HCT116 (cell line): ENCODE data around the gene NUDT14.

Experiments
- EGR1 ChIP-seq: IDR thresholded peaks from 2 replicates; pipeline ENCODE4 v1.6.1; 2012; ENCODE audit warnings: low read depth
- EZH2phosphoT487 ChIP-seq: fragments of 200-600 bp; IDR thresholded peaks from 2 replicates; pipeline ENCODE4 v1.6.1; 2018; ENCODE audit warnings: antibody characterized with exemption, borderline replicate concordance
- MAX ChIP-seq: IDR thresholded peaks from 2 replicates; pipeline ENCODE4 v1.6.1; 2012
- POLR2A ChIP-seq: IDR thresholded peaks from 2 replicates; pipeline ENCODE4 v1.7.0; 2011; ENCODE audit warnings: borderline replicate concordance; ENCODE audit not compliant: insufficient read depth, insufficient read length; ENCODE audit errors: extremely low read depth
- REST ChIP-seq: IDR thresholded peaks from 2 replicates; pipeline ENCODE4 v1.6.1; 2012; ENCODE audit warnings: low read depth
- SIN3A ChIP-seq: IDR thresholded peaks from 2 replicates; pipeline ENCODE4 v1.6.1; 2012; ENCODE audit warnings: low read depth
- YY1 ChIP-seq: IDR thresholded peaks from 2 replicates; pipeline ENCODE4 v1.6.1; 2011; ENCODE audit warnings: low read length, low read depth, moderate library complexity, mild to moderate bottlenecking; ENCODE audit not compliant: insufficient replicate concordance; ENCODE audit errors: extremely low read depth
- ZFX ChIP-seq: fragments of 450-650 bp; IDR thresholded peaks from 2 replicates; pipeline ENCODE4 v1.6.1; 2017
- ZNF274 ChIP-seq: fragments of 200-500 bp; sonication (Bioruptor generic); IDR thresholded peaks from 2 replicates; pipeline ENCODE4 v1.6.1; 2014; ENCODE audit warnings: mild to moderate bottlenecking, low read depth, low read length, inconsistent platforms
- TF ChIP-seq, protein P1 (sequence below), 3 experiments: fragments of 200-600 bp in 1 of 3; sonication (generic) in 1 of 3; IDR thresholded peaks in 2 of 3; conservative IDR thresholded peaks in 1 of 3; 2 replicates each; pipeline ENCODE4 v1.5.1; 2012 to 2017; ENCODE audit warnings: low read depth in 2 of 3, low read length in 2 of 3, antibody characterized with exemption in 1 of 3, borderline replicate concordance in 1 of 3, control low read depth in 1 of 3, mild to moderate bottlenecking in 1 of 3, mixed read lengths in 1 of 3, mixed run types in 1 of 3, moderate library complexity in 1 of 3; ENCODE audit not compliant: insufficient read depth in 1 of 3
- TF ChIP-seq, protein P2 (sequence below): IDR thresholded peaks from 2 replicates; pipeline ENCODE4 v1.6.1; 2012

DNA sequence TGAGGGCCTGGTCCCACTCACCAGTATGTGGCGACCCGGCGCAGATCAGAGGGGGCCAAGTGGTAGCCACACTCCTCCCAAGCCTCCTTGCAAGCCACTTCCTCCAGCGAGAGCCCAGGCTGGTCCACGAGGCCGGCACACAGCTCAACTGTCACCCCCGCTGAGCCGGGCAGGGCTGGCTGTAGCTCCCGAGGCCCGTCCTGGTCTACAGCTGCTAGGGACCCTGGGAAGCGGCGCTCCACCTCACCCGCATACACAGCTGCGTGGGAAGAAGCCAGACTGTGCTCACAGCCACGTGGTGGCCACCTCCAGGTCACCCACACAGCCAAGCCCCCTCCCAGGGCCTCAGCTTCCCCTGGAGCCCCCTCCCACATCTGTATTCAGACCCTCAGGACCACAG, 4.6 kb downstream of the NUDT14 start:
- TF ChIP-seq, protein P1, sequence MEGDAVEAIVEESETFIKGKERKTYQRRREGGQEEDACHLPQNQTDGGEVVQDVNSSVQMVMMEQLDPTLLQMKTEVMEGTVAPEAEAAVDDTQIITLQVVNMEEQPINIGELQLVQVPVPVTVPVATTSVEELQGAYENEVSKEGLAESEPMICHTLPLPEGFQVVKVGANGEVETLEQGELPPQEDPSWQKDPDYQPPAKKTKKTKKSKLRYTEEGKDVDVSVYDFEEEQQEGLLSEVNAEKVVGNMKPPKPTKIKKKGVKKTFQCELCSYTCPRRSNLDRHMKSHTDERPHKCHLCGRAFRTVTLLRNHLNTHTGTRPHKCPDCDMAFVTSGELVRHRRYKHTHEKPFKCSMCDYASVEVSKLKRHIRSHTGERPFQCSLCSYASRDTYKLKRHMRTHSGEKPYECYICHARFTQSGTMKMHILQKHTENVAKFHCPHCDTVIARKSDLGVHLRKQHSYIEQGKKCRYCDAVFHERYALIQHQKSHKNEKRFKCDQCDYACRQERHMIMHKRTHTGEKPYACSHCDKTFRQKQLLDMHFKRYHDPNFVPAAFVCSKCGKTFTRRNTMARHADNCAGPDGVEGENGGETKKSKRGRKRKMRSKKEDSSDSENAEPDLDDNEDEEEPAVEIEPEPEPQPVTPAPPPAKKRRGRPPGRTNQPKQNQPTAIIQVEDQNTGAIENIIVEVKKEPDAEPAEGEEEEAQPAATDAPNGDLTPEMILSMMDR (IDR thresholded peaks at IDR 0.05 in 2 of 3, conservative IDR thresholded peaks at IDR 0.05 in 1 of 3; ENCODE audit: borderline replicate concordance in 1 of 3, insufficient read depth in 1 of 3, low read depth in 2 of 3, low read length in 2 of 3): no peak
- TF ChIP-seq EZH2phosphoT487: no peak
- TF ChIP-seq, protein P2, sequence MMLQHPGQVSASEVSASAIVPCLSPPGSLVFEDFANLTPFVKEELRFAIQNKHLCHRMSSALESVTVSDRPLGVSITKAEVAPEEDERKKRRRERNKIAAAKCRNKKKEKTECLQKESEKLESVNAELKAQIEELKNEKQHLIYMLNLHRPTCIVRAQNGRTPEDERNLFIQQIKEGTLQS: no peak
- TF ChIP-seq REST: no peak
- TF ChIP-seq ZFX: no peak
- TF ChIP-seq SIN3A: no peak
- no peak for TF ChIP-seq MAX
- TF ChIP-seq POLR2A: no peak
- no peak for TF ChIP-seq EGR1
- TF ChIP-seq ZNF274: no peak
- TF ChIP-seq YY1: no peak
